CD4-positive, alpha-beta T cell treated with Interleukin-1 beta for 1 hour (primary cell): ENCODE data around the gene ANP32A.
A peak's percentile ranks its signal among the peaks of the same experiment; 100 is the strongest.

ENCODE experiments used
- DNase-seq, 2 donors: peaks; one replicate each; pipeline ENCODE4 v3.0.0-alpha.2; 2020 to 2022

ANP32A gene

DNA sequence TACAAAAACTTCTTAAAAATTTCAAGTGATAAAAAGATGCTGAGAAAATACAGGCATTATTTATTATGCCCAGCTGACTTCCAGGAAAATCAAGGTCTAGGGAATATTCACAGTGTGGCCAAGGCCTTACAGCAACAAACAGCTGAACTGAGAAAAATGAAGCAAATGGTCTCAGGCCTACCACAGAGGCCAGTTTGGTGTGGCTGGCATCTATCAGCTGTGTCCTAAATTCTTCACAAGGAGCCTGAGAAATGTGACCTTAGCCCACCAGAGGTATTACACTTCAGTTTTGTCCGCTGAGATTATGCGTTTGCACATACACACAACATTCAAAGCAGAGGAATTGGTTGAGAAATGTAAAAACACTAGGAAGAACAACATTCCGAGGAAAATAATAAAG is 77.4 kb downstream of the ANP32A start:
- DNase-seq, result no peak

GRCh38 chr15:68739390-68740080 is 81.2 kb downstream of the ANP32A start:
- DNase-seq, result no peak

GRCh38 chr15:68735610-68736009 is 85.1 kb downstream of the ANP32A start:
- no peak for DNase-seq

DNA sequence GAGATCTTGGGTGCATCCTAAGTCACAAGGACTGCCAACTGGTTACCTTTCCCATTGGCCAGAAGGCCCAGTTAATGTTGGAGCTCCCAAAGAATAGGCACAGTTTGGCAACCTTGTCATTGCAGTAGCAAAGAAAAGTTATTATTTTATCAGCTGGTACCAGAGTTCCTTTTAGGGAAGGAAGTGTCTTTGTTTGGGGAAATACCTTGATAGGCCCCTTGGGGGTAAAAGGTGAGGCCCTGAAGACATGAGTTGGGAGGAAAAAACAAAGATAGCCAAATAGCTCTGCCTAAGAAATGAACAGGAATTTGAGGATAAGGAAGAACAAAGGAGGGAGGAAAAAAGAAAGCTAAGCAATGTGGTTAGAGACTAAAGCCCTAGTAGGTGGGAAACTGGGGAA is 85.8 kb downstream of the ANP32A start:
- DNase-seq, result no peak

DNA sequence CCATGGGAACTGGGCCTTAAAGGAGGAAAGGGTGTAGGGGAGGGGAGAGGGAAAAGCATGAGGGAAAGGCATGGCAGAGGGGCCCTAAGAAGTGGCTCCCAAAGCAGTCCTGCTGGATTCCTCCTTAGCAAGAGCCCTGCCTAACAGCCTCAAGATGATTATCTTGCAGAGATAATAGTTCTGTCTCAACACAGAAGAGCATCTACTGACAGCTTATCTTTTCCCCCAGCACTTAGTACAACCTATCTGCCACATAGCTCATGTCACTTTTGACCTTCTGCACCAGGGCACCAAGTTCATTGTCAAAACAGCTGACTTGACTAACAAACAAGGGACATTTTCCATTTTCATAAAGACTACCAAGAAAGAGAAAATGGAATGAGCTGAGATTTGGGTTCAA is 86.3 kb downstream of the ANP32A start:
- no peak for DNase-seq

DNA sequence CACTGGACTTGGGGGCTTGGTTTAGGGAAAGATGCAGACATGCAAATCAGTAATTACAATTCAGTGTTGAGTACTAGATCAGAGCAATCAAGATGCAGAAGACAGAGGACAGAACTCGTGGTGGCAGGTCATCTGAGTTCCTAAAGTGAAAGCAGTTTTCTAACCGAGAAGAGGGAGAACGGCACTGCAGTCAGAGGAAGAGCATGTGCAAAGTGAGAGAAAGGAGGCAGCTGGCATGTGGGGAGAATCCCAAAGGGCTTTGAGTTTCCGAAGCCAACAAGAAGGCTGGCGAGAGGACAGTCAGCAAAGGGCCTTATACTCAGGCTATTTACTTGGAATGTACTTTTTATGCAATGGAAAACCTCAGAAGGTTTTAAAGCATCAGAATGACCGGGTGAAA is 87.0 kb downstream of the ANP32A start:
- DNase-seq, result no peak

- no peak for DNase-seq
Observed at GRCh38 chr15:68732451-68732850, 88.2 kb downstream of the ANP32A start.

- DNase-seq, result no peak
Observed at GRCh38 chr15:68730976-68731897, 89.5 kb downstream of the ANP32A start.

GRCh38 chr15:68730471-68730919 is 90.2 kb downstream of the ANP32A start:
- peak; percentile 13 to 26 for DNase-seq

- DNase-seq, result no peak
Observed at GRCh38 chr15:68729789-68730411, 90.8 kb downstream of the ANP32A start.
